ENCODE results near the gene LINC01488.

DNA sequence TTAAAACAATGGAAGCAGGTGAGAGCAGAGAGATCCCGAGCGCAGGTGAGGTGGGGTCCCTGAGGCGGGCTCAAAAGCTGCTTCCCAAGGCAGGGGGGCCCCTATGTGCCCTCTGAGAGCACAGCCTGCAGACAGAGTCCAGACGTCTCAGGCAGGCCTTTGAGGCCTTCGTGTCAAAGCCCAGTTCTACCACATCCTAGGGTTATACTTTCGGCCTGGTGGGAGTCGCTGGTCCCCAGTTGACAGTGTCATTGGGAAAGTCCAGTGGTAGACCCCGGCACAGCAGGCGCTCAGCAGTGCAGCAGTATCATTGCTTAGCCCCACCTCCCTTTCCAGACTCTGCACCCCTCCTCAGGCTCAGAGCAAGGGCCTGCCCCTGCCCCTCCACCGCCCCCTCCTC is 9.1 kb downstream of the LINC01488 start:
- TF ChIP-seq, protein P1, sequence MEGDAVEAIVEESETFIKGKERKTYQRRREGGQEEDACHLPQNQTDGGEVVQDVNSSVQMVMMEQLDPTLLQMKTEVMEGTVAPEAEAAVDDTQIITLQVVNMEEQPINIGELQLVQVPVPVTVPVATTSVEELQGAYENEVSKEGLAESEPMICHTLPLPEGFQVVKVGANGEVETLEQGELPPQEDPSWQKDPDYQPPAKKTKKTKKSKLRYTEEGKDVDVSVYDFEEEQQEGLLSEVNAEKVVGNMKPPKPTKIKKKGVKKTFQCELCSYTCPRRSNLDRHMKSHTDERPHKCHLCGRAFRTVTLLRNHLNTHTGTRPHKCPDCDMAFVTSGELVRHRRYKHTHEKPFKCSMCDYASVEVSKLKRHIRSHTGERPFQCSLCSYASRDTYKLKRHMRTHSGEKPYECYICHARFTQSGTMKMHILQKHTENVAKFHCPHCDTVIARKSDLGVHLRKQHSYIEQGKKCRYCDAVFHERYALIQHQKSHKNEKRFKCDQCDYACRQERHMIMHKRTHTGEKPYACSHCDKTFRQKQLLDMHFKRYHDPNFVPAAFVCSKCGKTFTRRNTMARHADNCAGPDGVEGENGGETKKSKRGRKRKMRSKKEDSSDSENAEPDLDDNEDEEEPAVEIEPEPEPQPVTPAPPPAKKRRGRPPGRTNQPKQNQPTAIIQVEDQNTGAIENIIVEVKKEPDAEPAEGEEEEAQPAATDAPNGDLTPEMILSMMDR (IDR thresholded peaks at IDR 0.05), result no peak
- TF ChIP-seq, protein P2, sequence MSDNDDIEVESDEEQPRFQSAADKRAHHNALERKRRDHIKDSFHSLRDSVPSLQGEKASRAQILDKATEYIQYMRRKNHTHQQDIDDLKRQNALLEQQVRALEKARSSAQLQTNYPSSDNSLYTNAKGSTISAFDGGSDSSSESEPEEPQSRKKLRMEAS (IDR thresholded peaks at IDR 0.05; ENCODE audit: low read depth), result no peak
- no peak for TF ChIP-seq SMC3 (IDR thresholded peaks at IDR 0.05; ENCODE audit: low read depth, low read length)
- no peak for TF ChIP-seq EP300 (IDR thresholded peaks at IDR 0.05; ENCODE audit: borderline replicate concordance in 1 of 2, low read depth in 1 of 2, low read length in 1 of 2)
- TF ChIP-seq YY1 (IDR thresholded peaks at IDR 0.05; ENCODE audit: low read depth), result no peak
- TF ChIP-seq POLR2AphosphoS5 (IDR thresholded peaks at IDR 0.05; ENCODE audit: low read depth, low read length), result no peak
